Right forelimb (tissue), 1 donor: ENCODE data around the gene ITK.

Source experiments
- DNase-seq: peaks from one replicate; pipeline ENCODE4 v3.0.0-alpha.2; 2018

The ITK gene

DNA sequence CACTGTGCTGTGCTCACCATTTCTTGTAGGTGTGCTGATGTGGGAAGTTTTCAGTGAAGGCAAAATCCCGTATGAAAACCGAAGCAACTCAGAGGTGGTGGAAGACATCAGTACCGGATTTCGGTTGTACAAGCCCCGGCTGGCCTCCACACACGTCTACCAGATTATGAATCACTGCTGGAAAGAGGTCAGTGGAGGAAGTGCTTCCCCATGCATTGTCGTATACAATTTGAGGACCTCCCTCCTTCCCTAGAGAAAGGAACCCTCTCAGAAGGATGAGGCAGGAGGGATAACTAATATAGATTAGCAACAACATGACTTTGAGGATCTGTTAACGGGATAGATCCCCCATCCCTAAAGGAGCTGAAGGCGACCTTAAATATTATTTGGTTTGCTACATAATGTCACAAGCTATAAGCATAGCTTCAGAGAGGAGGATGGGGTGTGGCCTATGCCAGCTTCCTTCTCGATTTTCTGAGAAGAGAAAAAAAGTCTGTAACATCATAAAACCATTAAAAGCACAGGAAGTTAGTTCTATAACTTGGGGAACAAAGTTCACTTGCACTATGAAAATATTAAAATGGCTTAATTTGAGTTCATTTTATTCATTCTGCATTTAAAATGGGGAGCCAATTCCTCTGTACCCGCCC is 68.3 kb downstream of the ITK start:
- no peak for DNase-seq

- no peak for DNase-seq
Measured at GRCh38 chr5:157252711-157253465, 72.2 kb downstream of the ITK start.

- DNase-seq: no peak
Measured at GRCh38 chr5:157253547-157253946, 72.9 kb downstream of the ITK start.

GRCh38 chr5:157258450-157258849 is 77.8 kb downstream of the ITK start:
- DNase-seq: no peak

DNA sequence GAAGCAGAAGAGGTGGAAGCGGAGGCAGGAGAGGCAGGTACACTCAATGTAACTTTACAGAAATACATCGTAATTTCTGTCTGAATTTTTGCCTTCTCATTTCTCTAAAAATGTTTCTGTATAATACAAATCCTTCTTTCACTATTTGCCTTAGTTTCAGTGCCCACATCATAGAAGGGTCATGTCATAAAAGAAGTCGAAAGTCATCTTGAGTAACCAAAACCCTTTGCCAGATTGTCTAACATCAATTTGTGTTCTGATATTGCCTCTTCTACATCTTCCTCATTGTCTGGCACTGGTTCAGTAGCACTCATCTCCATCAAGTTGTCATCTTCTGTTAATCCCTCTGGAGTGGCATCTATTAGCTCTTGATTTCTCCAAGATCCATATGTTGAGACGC is 79.1 kb downstream of the ITK start:
- no peak for DNase-seq

GRCh38 chr5:157263496-157264090 is 83.0 kb downstream of the ITK start:
- no peak for DNase-seq

GRCh38 chr5:157265714-157266285 is 85.2 kb downstream of the ITK start, which contains the start of gene CYFIP2:
Gene CYFIP2, plus strand, starts transcription at chr5:157266123. Its CDS starts 19,239 bp downstream, at chr5:157285362.
- peak; percentile 75 for DNase-seq

DNA sequence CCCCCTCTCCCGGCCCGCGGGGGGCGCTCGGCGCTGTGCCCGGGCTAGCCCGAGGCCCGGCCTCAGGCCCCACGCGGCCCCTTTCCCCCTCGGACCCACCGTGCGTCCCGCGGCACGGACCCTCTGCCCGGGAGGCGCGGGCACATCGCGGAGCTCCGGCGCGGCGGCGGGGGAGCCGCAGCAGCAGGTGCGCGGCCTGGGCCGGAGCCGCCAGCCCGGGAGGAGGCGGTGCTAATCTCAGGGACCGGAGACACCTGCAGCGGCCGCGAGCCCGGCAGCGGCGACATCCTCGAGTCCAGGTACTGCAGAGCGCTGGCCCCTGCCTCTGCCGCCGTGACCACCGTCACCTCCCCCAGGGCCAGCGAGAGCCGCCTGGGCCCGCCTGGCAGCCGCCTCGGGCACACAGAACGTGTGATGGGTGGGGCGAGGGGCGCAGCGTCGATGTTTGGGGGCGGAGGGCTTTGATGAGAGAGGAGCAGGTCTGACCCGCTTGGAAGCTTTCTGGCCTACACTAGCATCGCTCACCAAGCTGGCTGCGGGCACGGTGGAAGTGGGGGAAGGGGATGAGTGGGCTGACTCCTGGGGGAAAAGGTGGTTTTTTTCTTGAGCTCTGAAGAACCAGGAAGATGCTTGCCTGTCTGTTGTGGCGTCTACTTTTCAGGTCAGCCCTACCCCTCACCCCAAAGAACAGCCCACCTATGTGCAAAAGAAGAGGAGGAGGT is 85.8 kb downstream of the ITK start:
- DNase-seq: no peak

GRCh38 chr5:157267025-157267424 is 86.4 kb downstream of the ITK start:
- no peak for DNase-seq

GRCh38 chr5:157267761-157268480 is 87.3 kb downstream of the ITK start:
- DNase-seq: no peak

GRCh38 chr5:157269165-157269671 is 88.6 kb downstream of the ITK start:
- no peak for DNase-seq

DNA sequence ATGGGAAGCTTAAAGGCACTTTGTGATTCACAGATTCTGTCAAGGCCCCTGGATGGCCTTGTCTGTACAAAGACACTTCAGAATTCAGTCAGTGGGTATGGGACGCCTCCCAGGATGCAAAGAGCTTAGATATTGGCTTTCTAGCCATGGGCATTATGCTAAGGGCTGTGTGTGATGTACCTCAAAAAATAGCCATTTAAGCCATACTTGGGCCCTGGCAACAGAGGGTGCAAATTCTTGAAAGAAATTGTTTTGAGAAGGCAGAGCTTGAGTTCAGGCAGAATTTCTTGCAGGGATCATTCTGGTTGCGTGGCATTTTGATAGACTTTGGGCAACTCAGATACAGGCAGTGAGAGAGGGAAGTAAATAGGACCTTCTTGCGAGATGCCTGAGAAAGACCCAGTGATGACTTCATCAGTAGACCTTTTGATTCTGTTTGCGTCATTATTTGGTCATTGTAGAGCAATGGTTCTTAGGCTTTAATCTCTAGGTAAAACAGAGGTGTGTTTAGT is 89.2 kb downstream of the ITK start:
- no peak for DNase-seq

DNA sequence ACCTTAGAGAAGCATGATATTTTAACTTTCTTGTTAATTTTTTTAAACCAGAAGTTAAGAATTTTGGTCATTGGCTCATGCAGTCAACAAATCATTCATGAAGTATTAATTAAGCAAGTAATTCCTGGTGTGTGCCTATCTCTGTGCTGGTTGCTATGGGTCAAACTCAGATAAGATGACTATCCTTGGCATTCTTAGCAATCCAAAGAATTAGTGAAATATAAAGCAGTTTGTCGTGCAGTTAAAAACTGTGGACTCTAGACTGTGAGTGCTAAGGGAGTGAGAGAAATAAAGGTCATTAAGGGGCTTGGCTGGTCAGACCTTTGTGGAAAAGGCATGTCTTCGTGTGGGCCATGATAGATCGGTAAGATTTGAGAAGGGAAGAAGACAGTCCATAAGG is 90.1 kb downstream of the ITK start:
- DNase-seq: no peak

DNA sequence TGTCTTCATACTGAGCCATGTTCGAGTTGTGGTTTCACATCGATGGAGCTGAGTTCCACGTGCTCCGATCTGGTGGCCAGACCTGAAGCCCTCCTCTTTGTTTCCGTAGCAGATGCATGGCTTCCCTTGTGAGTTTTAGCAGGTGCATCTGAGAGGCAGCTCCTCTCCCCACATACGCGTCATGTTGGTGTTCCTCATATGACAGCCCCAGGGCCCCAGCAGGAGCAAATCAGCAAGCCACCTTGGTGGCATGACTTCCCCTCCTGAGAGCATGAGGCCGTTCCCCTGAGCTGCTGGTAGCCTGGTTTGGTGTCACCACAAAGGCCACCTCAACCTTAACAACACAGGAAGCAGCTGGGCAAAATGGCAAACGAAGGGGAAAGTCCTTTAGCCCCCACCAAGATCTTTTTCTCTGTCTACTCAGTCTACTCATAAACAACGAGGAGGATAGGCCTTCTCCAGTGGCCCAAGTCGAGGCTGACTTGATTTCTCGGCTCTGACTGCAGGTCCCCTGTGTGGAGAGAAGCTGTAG is 91.2 kb downstream of the ITK start:
- no peak for DNase-seq

DNA sequence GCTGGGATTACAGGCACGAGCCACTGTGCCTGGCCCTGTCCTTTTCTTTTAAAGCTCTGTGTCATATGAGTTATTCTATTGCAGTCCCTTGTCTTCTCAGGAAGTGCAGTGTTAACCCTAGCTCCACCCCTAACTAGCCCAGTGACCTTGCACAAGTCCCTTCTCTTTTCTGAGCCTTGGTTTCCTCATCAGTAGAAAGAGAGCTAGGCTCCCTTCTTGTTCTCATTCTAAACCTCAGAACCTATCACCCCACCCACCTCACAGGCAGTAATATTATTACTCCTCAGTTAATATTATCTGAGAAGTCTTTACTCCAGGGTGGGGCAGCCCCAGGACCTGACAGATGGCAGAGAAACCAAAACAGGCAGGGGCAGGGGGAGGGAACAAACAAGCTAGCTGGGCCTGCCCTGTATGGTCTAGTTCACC is 92.5 kb downstream of the ITK start:
- DNase-seq: no peak

- no peak for DNase-seq
Measured at GRCh38 chr5:157275403-157275802, 94.8 kb downstream of the ITK start.

DNA sequence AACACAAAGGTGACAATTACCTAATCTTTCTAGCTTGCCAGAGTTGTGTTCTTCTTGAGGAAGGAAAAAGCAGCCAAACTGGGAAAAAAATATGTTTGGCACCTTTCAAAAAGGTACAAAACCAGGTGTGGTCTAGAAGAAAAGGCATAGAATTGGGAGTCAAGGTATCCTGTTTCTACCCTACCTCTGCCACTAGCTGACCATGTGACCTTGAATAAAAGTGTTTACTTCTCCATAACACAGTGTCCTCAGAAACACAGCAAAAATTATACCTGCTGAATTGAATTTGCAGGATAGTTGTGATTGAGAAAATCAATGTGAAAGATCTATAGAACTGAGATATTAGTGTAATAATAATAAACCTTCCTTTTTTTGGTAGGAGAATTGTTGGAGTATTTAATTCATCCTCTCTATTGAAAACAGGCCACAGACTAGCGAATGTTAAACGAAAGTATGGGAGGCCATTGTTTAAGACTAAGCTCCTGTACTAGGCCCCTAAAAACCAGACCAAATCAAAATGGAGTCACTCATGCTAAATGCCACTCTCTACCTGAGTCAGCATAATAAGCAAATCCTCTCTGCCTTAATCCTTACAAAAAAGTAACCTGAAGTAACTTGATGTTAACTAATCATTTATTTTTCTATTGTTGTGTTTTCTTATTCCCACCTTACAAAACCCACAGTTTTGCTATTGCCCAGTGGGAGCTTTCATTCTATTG is 97.8 kb downstream of the ITK start:
- DNase-seq: no peak

DNA sequence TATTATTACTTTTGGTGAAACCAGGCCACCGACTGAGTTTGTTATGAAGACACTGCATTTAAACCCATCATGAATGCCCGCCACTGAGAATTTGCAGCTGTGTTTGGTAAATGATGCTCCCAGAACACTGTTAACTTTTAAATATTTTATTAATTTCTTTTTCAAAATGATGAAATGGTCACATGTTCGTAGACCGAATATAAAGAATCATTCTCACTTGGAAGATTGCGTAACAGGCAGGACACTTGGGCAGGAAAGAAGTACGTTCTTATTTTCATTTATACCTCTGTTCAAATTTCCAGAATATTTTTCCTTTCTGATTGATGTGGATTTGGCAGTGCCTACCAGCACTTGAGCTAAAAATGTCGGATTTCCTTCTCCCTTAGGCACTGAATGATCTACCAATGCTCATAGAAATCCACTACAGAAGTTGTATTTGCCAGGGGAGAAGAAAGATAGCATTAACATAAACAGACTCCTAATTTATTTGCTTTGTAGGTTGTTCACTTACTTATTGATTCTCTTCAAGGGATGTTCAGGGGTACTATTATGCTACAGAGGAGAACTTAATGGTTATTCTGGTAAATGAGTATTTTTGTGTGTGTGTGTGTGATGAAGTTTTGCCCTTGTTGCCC is 99.1 kb downstream of the ITK start:
- no peak for DNase-seq

DNA sequence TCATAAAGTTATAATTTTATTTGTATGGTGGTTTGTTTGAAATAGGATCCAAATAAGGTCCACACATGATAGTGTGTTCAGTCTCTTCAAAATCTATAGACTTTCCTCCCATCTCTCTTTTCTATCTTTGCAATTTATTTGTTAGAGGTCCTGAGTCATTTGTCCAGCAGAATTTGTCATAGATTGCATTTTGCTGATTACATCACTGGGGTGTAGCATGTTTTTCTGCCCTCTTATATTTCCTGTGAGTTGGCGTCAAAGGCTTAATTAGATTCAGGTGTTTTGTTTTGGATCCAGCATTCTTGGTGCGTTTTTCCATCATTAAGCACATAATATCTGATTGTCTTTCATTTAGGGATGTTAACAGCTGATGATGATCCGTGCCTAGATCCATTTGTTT is 100.3 kb downstream of the ITK start:
- no peak for DNase-seq

- DNase-seq: no peak
Measured at GRCh38 chr5:157282150-157282549, 101.5 kb downstream of the ITK start.
